ENCODE data around the gene MRAS.
"Not testable (repeated sequence)": the region's sequence is repeated elsewhere in the genome, so short reads cannot be mapped to it uniquely, and the experiment has no call there.

The MRAS gene

GRCh38 chr3:138370321-138370720 is 21.9 kb downstream of the MRAS start:
- peaks cover 27% of the 10 kb centered on the region for H3K4me1 Mint-ChIP-seq (ENCODE audit: low read depth)
- H3K27ac Mint-ChIP-seq: no peak overlapping the region
- peaks cover 32% of the 10 kb centered on the region for H3K27me3 Mint-ChIP-seq
- no peaks in the 10 kb centered on the region for H3K36me3 Mint-ChIP-seq (ENCODE audit: low read depth)
- H3K4me3 Mint-ChIP-seq: no peak overlapping the region
- H3K9me3 Mint-ChIP-seq: peaks cover 4% of the 10 kb centered on the region

- Mint-ChIP-seq H3K4me3 (peak overlapping the region; percentile 3), H3K36me3 (ENCODE audit: low read depth) (no peaks in the 10 kb centered on the region), H3K27me3 (peaks cover 33% of the 10 kb centered on the region), H3K27ac (peak overlapping the region; percentile 61), H3K4me1 (ENCODE audit: low read depth) (peaks cover 27% of the 10 kb centered on the region), H3K9me3 (peaks cover 4% of the 10 kb centered on the region)
Measured at GRCh38 chr3:138371070-138371965, 22.9 kb downstream of the MRAS start.

DNA sequence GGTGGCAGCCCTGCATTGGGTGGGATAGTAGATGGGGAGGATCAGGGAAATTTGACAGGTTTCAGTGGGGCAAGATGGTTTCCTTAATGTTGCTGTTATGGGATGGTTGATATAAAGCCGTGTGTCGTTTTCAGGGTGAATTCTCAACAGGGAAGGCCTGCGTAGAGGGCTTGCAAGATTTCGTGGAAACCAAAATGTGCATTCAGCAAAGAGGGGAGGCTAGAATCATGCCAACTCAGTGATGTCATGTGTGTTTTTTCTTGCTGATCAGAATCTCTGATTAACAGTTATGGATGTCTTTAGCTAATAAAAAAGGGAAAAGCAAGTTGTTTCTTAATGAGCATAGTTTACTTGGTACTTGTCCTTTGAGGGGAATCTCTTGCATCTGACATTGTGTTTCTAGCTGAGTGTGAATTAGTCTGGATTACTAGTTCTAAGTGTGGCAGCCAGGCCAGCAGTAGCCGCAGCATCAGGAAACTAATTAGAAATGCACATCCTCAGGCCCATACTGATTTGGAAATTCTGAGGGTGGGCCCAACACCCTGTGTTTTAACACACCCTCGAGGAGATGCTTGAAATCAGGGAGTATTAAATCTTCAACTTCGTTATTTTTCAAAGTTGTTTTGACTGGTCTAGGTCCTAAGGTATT is 24.8 kb downstream of the MRAS start:
- Mint-ChIP-seq H3K4me1 (ENCODE audit: low read depth) (peaks cover 20% of the 10 kb centered on the region), H3K36me3 (ENCODE audit: low read depth) (no peaks in the 10 kb centered on the region)

GRCh38 chr3:138373736-138374094 is 25.3 kb downstream of the MRAS start:
- H3K27ac Mint-ChIP-seq: no peak overlapping the region
- peaks cover 20% of the 10 kb centered on the region for H3K4me1 Mint-ChIP-seq (ENCODE audit: low read depth)
- no peaks in the 10 kb centered on the region for H3K36me3 Mint-ChIP-seq (ENCODE audit: low read depth)
- H3K4me3 Mint-ChIP-seq: no peak overlapping the region
- peaks cover 4% of the 10 kb centered on the region for H3K9me3 Mint-ChIP-seq
- peaks cover 40% of the 10 kb centered on the region for H3K27me3 Mint-ChIP-seq

More for the DNA sequence above, 24.8 kb downstream of the MRAS start:
- no peak overlapping the region for H3K4me3 Mint-ChIP-seq
- peaks cover 40% of the 10 kb centered on the region for H3K27me3 Mint-ChIP-seq
- no peak overlapping the region for H3K27ac Mint-ChIP-seq
- H3K9me3 Mint-ChIP-seq: peaks cover 4% of the 10 kb centered on the region

GRCh38 chr3:138374573-138375134 is 26.3 kb downstream of the MRAS start:
- H3K27ac Mint-ChIP-seq: no peak overlapping the region
- H3K4me3 Mint-ChIP-seq: no peak overlapping the region
- H3K27me3 Mint-ChIP-seq: peaks cover 40% of the 10 kb centered on the region
- peaks cover 20% of the 10 kb centered on the region for H3K4me1 Mint-ChIP-seq (ENCODE audit: low read depth)
- H3K36me3 Mint-ChIP-seq (ENCODE audit: low read depth): no peaks in the 10 kb centered on the region
- H3K9me3 Mint-ChIP-seq: peaks cover 4% of the 10 kb centered on the region

DNA sequence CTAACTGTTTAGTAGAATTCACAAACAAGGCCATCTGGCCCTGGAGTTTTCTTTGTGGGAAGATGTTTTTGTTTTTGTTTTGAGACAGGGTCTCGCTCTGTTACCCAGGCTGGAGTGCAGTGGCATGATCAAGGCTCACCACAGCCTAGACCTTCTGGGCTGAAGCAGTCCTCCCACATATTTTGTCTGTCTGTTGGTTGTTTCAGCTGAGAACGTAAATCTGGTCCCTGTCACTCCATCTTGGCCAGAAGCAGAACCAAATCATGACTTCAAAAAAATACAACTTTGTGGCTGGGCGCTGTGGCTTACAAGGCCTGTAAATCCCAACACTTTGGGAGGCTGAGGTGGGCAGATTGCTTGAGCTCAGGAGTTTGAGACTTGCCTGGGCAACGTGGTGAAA is 27.1 kb downstream of the MRAS start:
- Mint-ChIP-seq H3K9me3 (peaks cover 4% of the 10 kb centered on the region), H3K4me3 (no peak overlapping the region), H3K36me3 (ENCODE audit: low read depth) (no peaks in the 10 kb centered on the region), H3K27me3 (peaks cover 40% of the 10 kb centered on the region), H3K27ac (no peak overlapping the region), H3K4me1 (ENCODE audit: low read depth) (peaks cover 18% of the 10 kb centered on the region)

GRCh38 chr3:138376663-138377062 is 28.3 kb downstream of the MRAS start:
- Mint-ChIP-seq H3K27me3 (peaks cover 35% of the 10 kb centered on the region), H3K9me3 (no peaks in the 10 kb centered on the region), H3K4me1 (ENCODE audit: low read depth) (peaks cover 6% of the 10 kb centered on the region), H3K36me3 (ENCODE audit: low read depth) (no peaks in the 10 kb centered on the region), H3K4me3 (no peak overlapping the region), H3K27ac (no peak overlapping the region)

DNA sequence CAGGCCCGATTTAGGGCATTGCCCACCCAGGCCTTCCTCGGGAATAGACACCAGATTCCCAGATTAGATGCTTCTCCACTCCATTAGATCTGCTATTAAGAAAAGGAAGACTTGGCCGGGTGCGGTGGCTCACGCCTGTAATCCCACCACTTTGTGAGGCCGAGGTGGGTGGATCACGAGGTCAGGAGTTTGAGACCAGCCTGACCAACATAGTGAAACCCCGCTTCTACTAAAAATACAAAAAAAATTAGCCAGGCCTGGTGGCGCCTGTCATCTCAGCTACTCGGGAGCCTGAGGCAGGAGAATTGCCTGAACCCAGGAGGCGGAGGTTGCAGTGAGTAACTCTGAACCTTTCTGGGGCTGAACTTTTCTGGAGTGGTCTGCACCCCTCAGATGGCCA is 28.8 kb downstream of the MRAS start:
- not testable (repeated sequence) for H3K4me1 Mint-ChIP-seq (ENCODE audit: low read depth); H3K27ac Mint-ChIP-seq; H3K36me3 Mint-ChIP-seq (ENCODE audit: low read depth); H3K9me3 Mint-ChIP-seq; H3K4me3 Mint-ChIP-seq
- H3K27me3 Mint-ChIP-seq: peaks cover 32% of the 10 kb centered on the region

DNA sequence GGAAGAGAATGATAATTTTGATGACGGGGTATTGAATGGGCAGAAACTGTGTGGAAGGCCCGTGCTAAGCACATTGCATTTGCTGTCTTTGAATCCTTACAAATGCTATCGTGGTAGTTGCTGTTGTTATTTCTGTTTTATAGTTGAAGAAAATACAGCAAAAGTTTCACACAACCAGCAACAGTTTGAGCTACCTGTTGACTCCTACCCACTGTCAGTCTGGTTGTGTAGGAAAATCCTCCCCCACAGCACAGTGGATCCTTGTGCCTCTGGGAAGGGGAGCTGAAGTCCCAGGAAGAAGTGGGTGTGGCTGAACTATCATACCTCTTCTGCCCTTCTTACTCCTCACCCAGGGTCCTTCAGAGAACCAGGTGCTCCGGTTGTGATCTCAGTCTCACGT is 29.4 kb downstream of the MRAS start:
- Mint-ChIP-seq H3K9me3 (no peaks in the 10 kb centered on the region), H3K27ac (no peak overlapping the region), H3K36me3 (ENCODE audit: low read depth) (no peaks in the 10 kb centered on the region), H3K27me3 (peaks cover 30% of the 10 kb centered on the region), H3K4me1 (ENCODE audit: low read depth) (no peaks in the 10 kb centered on the region), H3K4me3 (no peak overlapping the region)

- no peaks in the 10 kb centered on the region for H3K9me3 Mint-ChIP-seq
- no peaks in the 10 kb centered on the region for H3K4me1 Mint-ChIP-seq (ENCODE audit: low read depth)
- peaks cover 25% of the 10 kb centered on the region for H3K27me3 Mint-ChIP-seq
- H3K27ac Mint-ChIP-seq: no peak overlapping the region
- no peak overlapping the region for H3K4me3 Mint-ChIP-seq
- H3K36me3 Mint-ChIP-seq (ENCODE audit: low read depth): no peaks in the 10 kb centered on the region
Measured at GRCh38 chr3:138378331-138378730, 30.0 kb downstream of the MRAS start.

DNA sequence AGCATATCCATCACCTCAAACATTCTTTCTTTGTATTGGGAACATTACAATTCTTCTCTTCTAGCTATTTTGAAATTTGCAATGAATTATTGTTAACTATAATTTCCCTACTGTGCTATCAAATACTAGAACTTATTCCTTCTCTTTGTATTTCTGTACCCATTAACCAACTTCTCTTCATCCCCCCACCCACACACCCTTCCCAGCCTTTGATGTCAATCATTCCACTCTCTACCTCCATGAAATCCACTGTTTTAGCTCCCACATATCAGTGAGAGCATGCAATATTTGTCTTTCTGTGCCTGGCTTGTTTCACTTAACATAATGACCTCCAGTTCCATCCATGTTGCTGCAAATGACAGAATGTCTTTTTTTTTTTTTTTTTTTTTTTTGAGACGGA is 30.6 kb downstream of the MRAS start:
- no peak overlapping the region for H3K27ac Mint-ChIP-seq
- H3K9me3 Mint-ChIP-seq: no peaks in the 10 kb centered on the region
- no peak overlapping the region for H3K4me3 Mint-ChIP-seq
- no peaks in the 10 kb centered on the region for H3K4me1 Mint-ChIP-seq (ENCODE audit: low read depth)
- H3K36me3 Mint-ChIP-seq (ENCODE audit: low read depth): no peaks in the 10 kb centered on the region
- peaks cover 24% of the 10 kb centered on the region for H3K27me3 Mint-ChIP-seq

- no peak overlapping the region for H3K27ac Mint-ChIP-seq
- H3K27me3 Mint-ChIP-seq: peaks cover 25% of the 10 kb centered on the region
- H3K36me3 Mint-ChIP-seq (ENCODE audit: low read depth): no peaks in the 10 kb centered on the region
- no peaks in the 10 kb centered on the region for H3K9me3 Mint-ChIP-seq
- H3K4me3 Mint-ChIP-seq: no peak overlapping the region
- H3K4me1 Mint-ChIP-seq (ENCODE audit: low read depth): no peaks in the 10 kb centered on the region
Measured at GRCh38 chr3:138381413-138381901, 33.1 kb downstream of the MRAS start.

DNA sequence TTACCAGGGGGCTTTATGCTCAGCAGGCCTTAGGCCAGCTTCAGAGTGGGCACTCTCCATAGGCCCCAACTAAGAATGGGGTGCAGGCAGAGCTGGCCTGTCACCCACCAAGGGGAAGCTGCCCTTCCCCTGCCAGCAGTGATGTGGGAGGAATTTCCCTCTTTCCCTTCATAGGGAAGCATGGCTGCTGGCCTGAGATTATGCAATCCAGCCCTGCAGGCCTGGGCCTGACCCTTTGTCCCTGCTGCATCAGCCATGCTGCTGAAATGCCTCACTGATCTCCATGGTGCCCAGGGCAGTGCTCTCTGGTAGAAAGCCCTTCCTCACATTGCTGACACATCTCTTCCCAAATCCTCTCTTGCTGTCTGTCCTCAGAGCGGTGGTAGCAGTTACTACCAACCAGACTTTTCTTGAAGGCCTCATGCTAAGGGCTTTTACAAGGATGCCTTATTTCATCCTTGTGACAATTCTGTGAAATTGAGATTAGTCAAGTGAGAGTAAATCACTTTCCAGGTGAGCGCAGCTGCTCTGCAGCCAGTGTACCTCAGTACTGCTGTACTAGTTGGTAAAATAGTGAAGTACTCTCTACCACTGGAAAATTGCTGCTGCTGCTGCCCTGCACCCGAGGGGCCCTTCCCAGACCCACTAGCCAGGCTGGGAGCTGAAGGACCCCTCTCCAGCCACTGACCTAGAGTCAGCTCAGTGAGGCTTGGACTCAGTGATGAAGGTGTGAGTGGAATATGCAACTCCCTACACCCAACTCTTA is 33.8 kb downstream of the MRAS start:
- Mint-ChIP-seq H3K9me3 (no peaks in the 10 kb centered on the region), H3K27me3 (peaks cover 18% of the 10 kb centered on the region)

DNA sequence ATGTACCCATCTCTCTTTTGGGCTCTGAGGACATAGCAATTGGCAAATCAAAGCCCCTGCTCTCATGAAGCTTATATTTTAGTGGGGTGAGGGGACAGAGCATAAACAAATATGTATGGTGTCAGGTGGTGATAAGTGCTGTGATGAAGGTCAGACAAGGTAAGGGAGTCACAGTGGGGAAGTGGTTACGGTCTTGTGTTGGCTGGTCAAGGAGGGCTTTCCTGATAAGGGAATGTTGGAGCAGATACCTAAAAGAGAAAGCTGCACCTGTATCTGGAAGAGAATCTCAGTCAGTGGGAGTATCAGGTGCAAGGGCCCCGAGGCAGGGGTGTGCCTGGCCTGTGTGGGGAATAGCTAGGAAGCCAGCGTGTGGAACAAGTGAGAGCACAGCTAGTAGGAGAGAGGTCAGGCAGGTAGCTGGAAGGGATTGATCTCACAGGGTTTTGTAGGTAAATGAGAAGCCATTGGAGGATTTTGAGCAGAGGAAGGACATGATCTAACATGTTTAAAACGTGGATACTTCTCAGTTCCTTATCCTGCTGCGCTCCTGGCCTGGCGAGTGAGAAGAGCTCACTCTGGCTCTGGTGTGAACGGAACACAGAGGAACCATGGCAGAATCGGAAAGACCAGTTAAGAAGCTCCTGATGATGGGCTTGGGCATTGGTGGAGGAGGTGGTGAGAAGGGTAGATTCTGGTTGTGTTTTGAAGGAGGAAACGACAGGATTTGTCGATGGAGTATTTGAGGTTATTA is 35.5 kb downstream of the MRAS start:
- Mint-ChIP-seq H3K4me3 (no peak overlapping the region), H3K9me3 (no peaks in the 10 kb centered on the region), H3K27me3 (peaks cover 18% of the 10 kb centered on the region), H3K4me1 (ENCODE audit: low read depth) (no peaks in the 10 kb centered on the region), H3K36me3 (ENCODE audit: low read depth) (no peaks in the 10 kb centered on the region), H3K27ac (no peak overlapping the region)

More for the DNA sequence above, 33.8 kb downstream of the MRAS start:
- Mint-ChIP-seq H3K27ac (no peak overlapping the region), H3K36me3 (ENCODE audit: low read depth) (no peaks in the 10 kb centered on the region), H3K4me1 (ENCODE audit: low read depth) (no peaks in the 10 kb centered on the region), H3K4me3 (no peak overlapping the region)

All from stimulated activated naive CD8-positive, alpha-beta T cell treated with anti-CD3 and anti-CD28 coated beads, Interleukin-15, Interleukin-2, amounts not matched to agents 100 ng/mL and 50 ng/mL, for 24 hours (primary cell).